CD14-positive monocyte (primary cell): ENCODE measurements around the gene CCNL2. TPM values are rescaled to one million over a fixed set of nuclear protein-coding genes. Genes with fewer than 3 reads are reported as not detected.

ENCODE experiments used
- DNase-seq, 3 donors: peaks; one replicate each; pipeline ENCODE4 v3.0.0-alpha.2; 2011 to 2022
- H2AFZ ChIP-seq: 2 replicates; pipeline ENCODE4 v1.6.0; 2012; ENCODE audit warnings: mild to moderate bottlenecking, low read depth, low read length, inconsistent platforms; ENCODE audit not compliant: insufficient read depth, poor library complexity, severe bottlenecking
- H3K27ac ChIP-seq, 2 donors: 1 replicate in 1 of 2; 2 replicates in 1 of 2; pipeline ENCODE4 v1.5.1; 2012 to 2013; ENCODE audit warnings: low read length in 2 of 2, control low read depth in 1 of 2, inconsistent platforms in 1 of 2, low read depth in 1 of 2, mild to moderate bottlenecking in 1 of 2
- H3K27me3 ChIP-seq, 2 donors: one replicate each; pipeline versions ENCODE4 v1.6.0 to v1.6.1; 2011 to 2013; ENCODE audit warnings: low read length in 2 of 2; ENCODE audit not compliant: control insufficient read depth in 2 of 2, insufficient read depth in 2 of 2
- H3K36me3 ChIP-seq, 2 donors: replicated peaks in 1 of 2; 1 replicate in 1 of 2; 2 replicates in 1 of 2; pipeline versions ENCODE4 v1.5.1 to v1.6.1; 2012 to 2013; ENCODE audit warnings: low read length in 2 of 2, control low read depth in 1 of 2, inconsistent platforms in 1 of 2, mild to moderate bottlenecking in 1 of 2; ENCODE audit not compliant: insufficient read depth in 2 of 2, control insufficient read depth in 1 of 2
- H3K4me1 ChIP-seq, 2 donors: 1 replicate in 1 of 2; 2 replicates in 1 of 2; pipeline versions ENCODE4 v1.5.1 to v1.6.1; 2012 to 2013; ENCODE audit warnings: low read length in 2 of 2, control low read depth in 1 of 2, inconsistent platforms in 1 of 2, mild to moderate bottlenecking in 1 of 2, moderate library complexity in 1 of 2; ENCODE audit not compliant: insufficient read depth in 2 of 2, control insufficient read depth in 1 of 2
- H3K4me2 ChIP-seq: replicated peaks from 2 replicates; pipeline ENCODE3; 2012; ENCODE audit warnings: low read length, moderate library complexity, mild to moderate bottlenecking; ENCODE audit not compliant: poor library complexity, severe bottlenecking; ENCODE audit errors: extremely low read depth
- H3K4me3 ChIP-seq, 3 experiments: fragments of 200-600 bp in 1 of 3; sonication (generic) in 1 of 3; replicated peaks in 1 of 3; 1 replicate in 2 of 3; 2 replicates in 1 of 3; pipeline ENCODE4 v1.5.1; 2011 to 2013; ENCODE audit warnings: low read length in 3 of 3, mild to moderate bottlenecking in 3 of 3, control low read depth in 2 of 3, low read depth in 2 of 3, inconsistent platforms in 1 of 3, moderate library complexity in 1 of 3
- H3K79me2 ChIP-seq: 2 replicates; pipeline ENCODE4 v1.6.0; 2012; ENCODE audit warnings: mild to moderate bottlenecking, control low read depth, inconsistent platforms, low read length, moderate library complexity; ENCODE audit not compliant: insufficient read depth
- H3K9ac ChIP-seq: 2 replicates; pipeline ENCODE4 v1.6.0; 2017; ENCODE audit warnings: low read length, mild to moderate bottlenecking; ENCODE audit not compliant: insufficient read depth, poor library complexity, severe bottlenecking
- H3K9me3 ChIP-seq, 2 donors: replicated peaks in 1 of 2; 1 replicate in 1 of 2; 2 replicates in 1 of 2; pipeline versions ENCODE4 v1.5.1 to v1.6.1; 2012 to 2013; ENCODE audit warnings: low read length in 2 of 2, control low read depth in 1 of 2; ENCODE audit not compliant: control insufficient read depth in 1 of 2, insufficient read depth in 1 of 2
- H4K20me1 ChIP-seq: 2 replicates; pipeline ENCODE4 v1.6.0; 2012; ENCODE audit warnings: mild to moderate bottlenecking, low read length, control low read depth, moderate library complexity; ENCODE audit not compliant: insufficient read depth
- H3K27ac Mint-ChIP-seq, 7 donors: one replicate each; pipeline ENCODE4 v1.8.0; 2020; ENCODE audit warnings: mild to moderate bottlenecking in 7 of 7, mixed read lengths in 7 of 7, moderate library complexity in 6 of 7, inconsistent platforms in 2 of 7
- H3K27me3 Mint-ChIP-seq, 3 donors: one replicate each; pipeline ENCODE4 v1.8.0; 2021 to 2022; ENCODE audit warnings: low read depth in 3 of 3, mild to moderate bottlenecking in 3 of 3, mixed read lengths in 3 of 3, moderate library complexity in 3 of 3, inconsistent platforms in 1 of 3
- H3K36me3 Mint-ChIP-seq, 2 donors: one replicate each; pipeline ENCODE4 v1.8.0; 2020; ENCODE audit warnings: mixed read lengths in 2 of 2, inconsistent platforms in 1 of 2, mild to moderate bottlenecking in 1 of 2
- H3K4me1 Mint-ChIP-seq: one replicate; pipeline ENCODE4 v1.8.0; 2020; ENCODE audit warnings: mild to moderate bottlenecking, mixed read lengths
- H3K4me3 Mint-ChIP-seq, 2 donors: one replicate each; pipeline ENCODE4 v1.8.0; 2020; ENCODE audit warnings: mild to moderate bottlenecking in 2 of 2, mixed read lengths in 2 of 2, moderate library complexity in 1 of 2
- H3K9me3 Mint-ChIP-seq, 7 donors: one replicate each; pipeline ENCODE4 v1.8.0; 2020 to 2022; ENCODE audit warnings: mixed read lengths in 7 of 7, mild to moderate bottlenecking in 6 of 7, moderate library complexity in 6 of 7, inconsistent platforms in 2 of 7
- CTCF ChIP-seq: fragments of 200-600 bp; IDR thresholded peaks from one replicate; pipeline ENCODE4 v1.8.0; 2022; ENCODE audit warnings: antibody characterized with exemption, mild to moderate bottlenecking
- WGBS: methylation state at CpG from one replicate; pipeline ENCODE4 v1.1.5; 2013; ENCODE audit warnings: missing lambda C conversion rate; ENCODE audit not compliant: insufficient coverage; 5-methylcytosine and 5-hydroxymethylcytosine counted together
- intact Hi-C, 2 donors: fragments of 100-400 bp; cut with micrococcal nuclease; formaldehyde crosslinking; loops; one replicate each; pipeline versions ENCODE4 v1.15.0 to v1.15.1; 2023
- polyA plus RNA-seq, 3 donors: library from polyadenylated mRNA; depleted of rRNA in 1 of 3; unstranded in 2 of 3; stranded (reverse) in 1 of 3; fragments of 300-500 nt in 2 of 3; fragments of >200 nt in 1 of 3; fragmentation: Illumina TruSeq in 2 of 3; gene quantifications; 1 replicate in 2 of 3; 2 replicates in 1 of 3; pipeline ENCODE4 v1.2.3, GENCODE V29; 2012 to 2021

The CCNL2 gene
- polyA plus RNA-seq, 3 donors, result 8.6 to 178 (median 10.4) TPM

- peaks cover 34 to 84% (median 42%) of the 10 kb centered on the region in 3 donors for H3K27me3 Mint-ChIP-seq
- WGBS, result 7% methylated on average over 56 of the region's 66 CpGs
Observed at GRCh38 chr1:1427106-1427819, 28.1 kb upstream of the CCNL2 start.

GRCh38 chr1:1426496-1427105 is 27.5 kb upstream of the CCNL2 start:
- Histone ChIP-seq H3K27ac (no peak overlapping the region), H2AFZ (no peak overlapping the region), H3K9me3 (no peaks in the 10 kb centered on the region), H3K4me1 (no peaks in the 10 kb centered on the region), H3K4me3 (no peak overlapping the region), H3K9ac (no peak overlapping the region), H3K79me2 (no peaks in the 10 kb centered on the region), H3K36me3 (no peaks in the 10 kb centered on the region), H4K20me1 (no peaks in the 10 kb centered on the region), H3K27me3 (peaks cover 0 to 32% of the 10 kb centered on the region in 2 donors), H3K4me2 (no peak overlapping the region)
- no peak overlapping the region for H3K27ac Mint-ChIP-seq
- peaks cover 0 to 5% (median 0%) of the 10 kb centered on the region in 7 donors for H3K9me3 Mint-ChIP-seq
- H3K4me3 Mint-ChIP-seq, result peak overlapping the region in 1 of 2 donors; percentile 59
- intact Hi-C loops, result no loop called here
- WGBS, result 13% methylated on average over 9 of the region's 19 CpGs
- DNase-seq, result no peak
- H3K36me3 Mint-ChIP-seq, result no peaks in the 10 kb centered on the region
- H3K4me1 Mint-ChIP-seq, result no peaks in the 10 kb centered on the region
- no peak for TF ChIP-seq CTCF
- H3K27me3 Mint-ChIP-seq, result peaks cover 34 to 84% (median 45%) of the 10 kb centered on the region in 3 donors

More at GRCh38 chr1:1427106-1427819, 28.1 kb upstream of the CCNL2 start:
- no peak for TF ChIP-seq CTCF
- Histone ChIP-seq H3K79me2 (no peaks in the 10 kb centered on the region), H4K20me1 (no peaks in the 10 kb centered on the region), H3K4me3 (no peak overlapping the region), H3K9ac (no peak overlapping the region), H3K4me2 (no peak overlapping the region), H2AFZ (no peak overlapping the region), H3K9me3 (no peaks in the 10 kb centered on the region), H3K27me3 (peaks cover 0 to 36% of the 10 kb centered on the region in 2 donors), H3K4me1 (no peaks in the 10 kb centered on the region), H3K36me3 (no peaks in the 10 kb centered on the region), H3K27ac (no peak overlapping the region)
- H3K4me1 Mint-ChIP-seq, result no peaks in the 10 kb centered on the region
- H3K36me3 Mint-ChIP-seq, result no peaks in the 10 kb centered on the region
- intact Hi-C loops, result no loop called here
- no peak overlapping the region for H3K27ac Mint-ChIP-seq
- no peak for DNase-seq
- no peak overlapping the region for H3K4me3 Mint-ChIP-seq
- H3K9me3 Mint-ChIP-seq, result peaks cover 0 to 5% (median 0%) of the 10 kb centered on the region in 7 donors
